HepG2 (cell line): Measurements from ENCODE around the gene OST4. TPM values are rescaled to one million over a fixed set of nuclear protein-coding genes. Genes with fewer than 3 reads are reported as not detected.

Experiments
- HNF4A ChIP-seq: sonication (generic); formaldehyde crosslinking; IDR thresholded peaks from 2 replicates; pipeline ENCODE4 v1.4.0; 2020; ENCODE audit warnings: missing genetic modification reagents
- KLF6 ChIP-seq: IDR thresholded peaks from 2 replicates; pipeline ENCODE4 v1.8.0; 2016; ENCODE audit warnings: missing biosample characterization, missing genetic modification reagents
- NAIF1 ChIP-seq: sonication (generic); formaldehyde crosslinking; IDR thresholded peaks from 2 replicates; pipeline ENCODE4 v1.5.0; 2020; ENCODE audit warnings: mild to moderate bottlenecking, missing genetic modification reagents, borderline replicate concordance
- NFKBIZ ChIP-seq: IDR thresholded peaks from 2 replicates; pipeline ENCODE4 v1.6.1; 2018; ENCODE audit warnings: missing genetic modification reagents, missing compliant biosample characterization
- SCMH1 ChIP-seq: sonication (generic); formaldehyde crosslinking; IDR thresholded peaks from 2 replicates; pipeline ENCODE4 v1.9.0; 2021; ENCODE audit warnings: missing genetic modification reagents, mild to moderate bottlenecking, borderline replicate concordance
- TBL1XR1 ChIP-seq: fragments of 150-350 bp; IDR thresholded peaks from 2 replicates; pipeline ENCODE4 v1.6.1; 2014; ENCODE audit warnings: borderline replicate concordance, low read length; ENCODE audit not compliant: partially characterized antibody
- ZNF446 ChIP-seq: sonication (generic); formaldehyde crosslinking; IDR thresholded peaks from 2 replicates; pipeline ENCODE4 v1.5.0; 2020; ENCODE audit warnings: mild to moderate bottlenecking, missing genetic modification reagents
- polyA plus RNA-seq, 8 experiments: library from polyadenylated mRNA; depleted of rRNA in 3 of 8; stranded (reverse) in 7 of 8; unstranded in 1 of 8; fragments of >200 nt; fragmentation: Illumina TruSeq in 4 of 8; extraction: Trizol in 4 of 8; gene quantifications; 2 replicates each; pipeline versions ENCODE4 v1.2.1 to v1.2.3, GENCODE V29; 2011 to 2016; ENCODE audit warnings: low read depth in 4 of 8, missing spikeins in 1 of 8, mixed read lengths in 1 of 8; ENCODE audit not compliant: insufficient read depth in 1 of 8
- total RNA-seq, 5 experiments: library from RNA; depleted of rRNA; stranded (reverse); fragments of >200 nt; fragmentation: Illumina TruSeq; extraction: Trizol; gene quantifications; 2 replicates each; pipeline ENCODE4 v1.2.3, GENCODE V29; 2016; ENCODE audit warnings: low read depth in 1 of 5
- TF ChIP-seq, protein P1 (sequence below): sonication (generic); formaldehyde crosslinking; IDR thresholded peaks from 2 replicates; pipeline ENCODE4 v1.5.0; 2020; ENCODE audit warnings: mild to moderate bottlenecking, missing genetic modification reagents
- TF ChIP-seq, protein P2 (sequence below): sonication (generic); formaldehyde crosslinking; IDR thresholded peaks from 2 replicates; pipeline ENCODE4 v1.4.0; 2020; ENCODE audit warnings: missing genetic modification reagents
- TF ChIP-seq, protein P3 (sequence below): sonication (generic); formaldehyde crosslinking; IDR thresholded peaks from 2 replicates; pipeline ENCODE4 v1.4.0; 2020; ENCODE audit warnings: missing genetic modification reagents
- TF ChIP-seq, protein P4 (sequence below): sonication (generic); formaldehyde crosslinking; IDR thresholded peaks from 2 replicates; pipeline ENCODE4 v1.9.0; 2021; ENCODE audit warnings: mild to moderate bottlenecking, missing genetic modification reagents
- TF ChIP-seq, protein P5 (sequence below): IDR thresholded peaks from 2 replicates; pipeline ENCODE4 v1.6.1; 2016; ENCODE audit warnings: missing biosample characterization, missing genetic modification reagents, low read depth

The OST4 gene
- total and polyA plus RNA-seq, 2 of the 13 experiments (the other 11 are each of a cell fraction or from before 2014, with no cell fraction given) = 498 to 584 TPM

DNA sequence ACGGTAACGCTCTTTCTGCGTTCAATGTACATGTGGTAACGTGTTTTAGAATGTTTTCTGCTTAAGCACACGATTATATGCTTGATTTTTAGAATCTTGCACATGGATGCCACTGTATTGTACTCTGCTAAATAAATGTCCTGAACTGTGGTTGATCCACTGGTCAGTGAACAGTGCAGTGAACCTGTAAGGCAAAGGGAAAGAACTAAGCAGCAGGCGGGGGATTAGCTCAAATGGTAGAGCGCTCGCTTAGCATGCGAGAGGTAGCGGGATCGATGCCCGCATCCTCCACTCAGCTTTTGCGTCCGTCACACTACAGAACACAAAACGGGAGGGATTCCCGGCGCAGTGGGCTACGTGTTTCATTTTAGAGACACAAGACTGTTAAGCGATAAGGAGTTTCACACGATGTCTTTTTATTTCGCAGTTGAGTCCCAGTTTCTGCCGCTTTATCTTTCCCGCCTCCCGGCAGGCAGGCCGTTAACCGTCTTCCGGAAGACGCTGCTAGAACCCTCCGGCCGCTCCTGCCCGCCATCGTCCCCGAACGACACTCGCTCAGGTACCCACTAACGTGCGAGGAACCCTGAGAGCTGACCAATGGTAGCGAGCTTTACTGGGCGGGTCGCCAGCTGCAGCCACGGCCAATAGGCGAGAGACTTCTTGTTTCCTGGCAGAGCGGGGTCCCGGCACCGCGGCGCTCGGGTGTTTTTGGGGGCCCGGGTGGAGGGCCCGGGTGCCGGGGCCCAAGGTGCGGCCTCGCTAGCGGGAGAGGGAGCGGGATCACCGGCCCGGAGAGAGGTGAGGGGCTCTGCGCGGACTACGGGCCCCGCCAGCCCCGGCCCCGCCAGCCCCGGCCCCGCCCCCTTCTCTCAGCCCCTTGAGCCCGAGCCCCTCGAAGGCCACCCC lies 20.2 kb downstream of the OST4 start, which contains the start of gene AGBL5 (continued):
- TF ChIP-seq, protein P1, sequence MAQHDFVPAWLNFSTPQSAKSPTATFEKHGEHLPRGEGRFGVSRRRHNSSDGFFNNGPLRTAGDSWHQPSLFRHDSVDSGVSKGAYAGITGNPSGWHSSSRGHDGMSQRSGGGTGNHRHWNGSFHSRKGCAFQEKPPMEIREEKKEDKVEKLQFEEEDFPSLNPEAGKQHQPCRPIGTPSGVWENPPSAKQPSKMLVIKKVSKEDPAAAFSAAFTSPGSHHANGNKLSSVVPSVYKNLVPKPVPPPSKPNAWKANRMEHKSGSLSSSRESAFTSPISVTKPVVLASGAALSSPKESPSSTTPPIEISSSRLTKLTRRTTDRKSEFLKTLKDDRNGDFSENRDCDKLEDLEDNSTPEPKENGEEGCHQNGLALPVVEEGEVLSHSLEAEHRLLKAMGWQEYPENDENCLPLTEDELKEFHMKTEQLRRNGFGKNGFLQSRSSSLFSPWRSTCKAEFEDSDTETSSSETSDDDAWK (CRISPR knock-in tag) = no peak
- TF ChIP-seq NAIF1 (CRISPR knock-in tag) = peak; percentile 94
- TF ChIP-seq ZNF446 (CRISPR knock-in tag) = peak; percentile 91
- TF ChIP-seq SCMH1 (CRISPR knock-in tag) = no peak
- TF ChIP-seq, protein P2, sequence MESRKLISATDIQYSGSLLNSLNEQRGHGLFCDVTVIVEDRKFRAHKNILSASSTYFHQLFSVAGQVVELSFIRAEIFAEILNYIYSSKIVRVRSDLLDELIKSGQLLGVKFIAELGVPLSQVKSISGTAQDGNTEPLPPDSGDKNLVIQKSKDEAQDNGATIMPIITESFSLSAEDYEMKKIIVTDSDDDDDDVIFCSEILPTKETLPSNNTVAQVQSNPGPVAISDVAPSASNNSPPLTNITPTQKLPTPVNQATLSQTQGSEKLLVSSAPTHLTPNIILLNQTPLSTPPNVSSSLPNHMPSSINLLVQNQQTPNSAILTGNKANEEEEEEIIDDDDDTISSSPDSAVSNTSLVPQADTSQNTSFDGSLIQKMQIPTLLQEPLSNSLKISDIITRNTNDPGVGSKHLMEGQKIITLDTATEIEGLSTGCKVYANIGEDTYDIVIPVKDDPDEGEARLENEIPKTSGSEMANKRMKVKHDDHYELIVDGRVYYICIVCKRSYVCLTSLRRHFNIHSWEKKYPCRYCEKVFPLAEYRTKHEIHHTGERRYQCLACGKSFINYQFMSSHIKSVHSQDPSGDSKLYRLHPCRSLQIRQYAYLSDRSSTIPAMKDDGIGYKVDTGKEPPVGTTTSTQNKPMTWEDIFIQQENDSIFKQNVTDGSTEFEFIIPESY (CRISPR knock-in tag) = peak; percentile 73
- TF ChIP-seq, protein P3, sequence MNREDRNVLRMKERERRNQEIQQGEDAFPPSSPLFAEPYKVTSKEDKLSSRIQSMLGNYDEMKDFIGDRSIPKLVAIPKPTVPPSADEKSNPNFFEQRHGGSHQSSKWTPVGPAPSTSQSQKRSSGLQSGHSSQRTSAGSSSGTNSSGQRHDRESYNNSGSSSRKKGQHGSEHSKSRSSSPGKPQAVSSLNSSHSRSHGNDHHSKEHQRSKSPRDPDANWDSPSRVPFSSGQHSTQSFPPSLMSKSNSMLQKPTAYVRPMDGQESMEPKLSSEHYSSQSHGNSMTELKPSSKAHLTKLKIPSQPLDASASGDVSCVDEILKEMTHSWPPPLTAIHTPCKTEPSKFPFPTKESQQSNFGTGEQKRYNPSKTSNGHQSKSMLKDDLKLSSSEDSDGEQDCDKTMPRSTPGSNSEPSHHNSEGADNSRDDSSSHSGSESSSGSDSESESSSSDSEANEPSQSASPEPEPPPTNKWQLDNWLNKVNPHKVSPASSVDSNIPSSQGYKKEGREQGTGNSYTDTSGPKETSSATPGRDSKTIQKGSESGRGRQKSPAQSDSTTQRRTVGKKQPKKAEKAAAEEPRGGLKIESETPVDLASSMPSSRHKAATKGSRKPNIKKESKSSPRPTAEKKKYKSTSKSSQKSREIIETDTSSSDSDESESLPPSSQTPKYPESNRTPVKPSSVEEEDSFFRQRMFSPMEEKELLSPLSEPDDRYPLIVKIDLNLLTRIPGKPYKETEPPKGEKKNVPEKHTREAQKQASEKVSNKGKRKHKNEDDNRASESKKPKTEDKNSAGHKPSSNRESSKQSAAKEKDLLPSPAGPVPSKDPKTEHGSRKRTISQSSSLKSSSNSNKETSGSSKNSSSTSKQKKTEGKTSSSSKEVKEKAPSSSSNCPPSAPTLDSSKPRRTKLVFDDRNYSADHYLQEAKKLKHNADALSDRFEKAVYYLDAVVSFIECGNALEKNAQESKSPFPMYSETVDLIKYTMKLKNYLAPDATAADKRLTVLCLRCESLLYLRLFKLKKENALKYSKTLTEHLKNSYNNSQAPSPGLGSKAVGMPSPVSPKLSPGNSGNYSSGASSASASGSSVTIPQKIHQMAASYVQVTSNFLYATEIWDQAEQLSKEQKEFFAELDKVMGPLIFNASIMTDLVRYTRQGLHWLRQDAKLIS (CRISPR knock-in tag) = peak; percentile 70; the same call in 1 of the 2 replicates
- TF ChIP-seq, protein P4, sequence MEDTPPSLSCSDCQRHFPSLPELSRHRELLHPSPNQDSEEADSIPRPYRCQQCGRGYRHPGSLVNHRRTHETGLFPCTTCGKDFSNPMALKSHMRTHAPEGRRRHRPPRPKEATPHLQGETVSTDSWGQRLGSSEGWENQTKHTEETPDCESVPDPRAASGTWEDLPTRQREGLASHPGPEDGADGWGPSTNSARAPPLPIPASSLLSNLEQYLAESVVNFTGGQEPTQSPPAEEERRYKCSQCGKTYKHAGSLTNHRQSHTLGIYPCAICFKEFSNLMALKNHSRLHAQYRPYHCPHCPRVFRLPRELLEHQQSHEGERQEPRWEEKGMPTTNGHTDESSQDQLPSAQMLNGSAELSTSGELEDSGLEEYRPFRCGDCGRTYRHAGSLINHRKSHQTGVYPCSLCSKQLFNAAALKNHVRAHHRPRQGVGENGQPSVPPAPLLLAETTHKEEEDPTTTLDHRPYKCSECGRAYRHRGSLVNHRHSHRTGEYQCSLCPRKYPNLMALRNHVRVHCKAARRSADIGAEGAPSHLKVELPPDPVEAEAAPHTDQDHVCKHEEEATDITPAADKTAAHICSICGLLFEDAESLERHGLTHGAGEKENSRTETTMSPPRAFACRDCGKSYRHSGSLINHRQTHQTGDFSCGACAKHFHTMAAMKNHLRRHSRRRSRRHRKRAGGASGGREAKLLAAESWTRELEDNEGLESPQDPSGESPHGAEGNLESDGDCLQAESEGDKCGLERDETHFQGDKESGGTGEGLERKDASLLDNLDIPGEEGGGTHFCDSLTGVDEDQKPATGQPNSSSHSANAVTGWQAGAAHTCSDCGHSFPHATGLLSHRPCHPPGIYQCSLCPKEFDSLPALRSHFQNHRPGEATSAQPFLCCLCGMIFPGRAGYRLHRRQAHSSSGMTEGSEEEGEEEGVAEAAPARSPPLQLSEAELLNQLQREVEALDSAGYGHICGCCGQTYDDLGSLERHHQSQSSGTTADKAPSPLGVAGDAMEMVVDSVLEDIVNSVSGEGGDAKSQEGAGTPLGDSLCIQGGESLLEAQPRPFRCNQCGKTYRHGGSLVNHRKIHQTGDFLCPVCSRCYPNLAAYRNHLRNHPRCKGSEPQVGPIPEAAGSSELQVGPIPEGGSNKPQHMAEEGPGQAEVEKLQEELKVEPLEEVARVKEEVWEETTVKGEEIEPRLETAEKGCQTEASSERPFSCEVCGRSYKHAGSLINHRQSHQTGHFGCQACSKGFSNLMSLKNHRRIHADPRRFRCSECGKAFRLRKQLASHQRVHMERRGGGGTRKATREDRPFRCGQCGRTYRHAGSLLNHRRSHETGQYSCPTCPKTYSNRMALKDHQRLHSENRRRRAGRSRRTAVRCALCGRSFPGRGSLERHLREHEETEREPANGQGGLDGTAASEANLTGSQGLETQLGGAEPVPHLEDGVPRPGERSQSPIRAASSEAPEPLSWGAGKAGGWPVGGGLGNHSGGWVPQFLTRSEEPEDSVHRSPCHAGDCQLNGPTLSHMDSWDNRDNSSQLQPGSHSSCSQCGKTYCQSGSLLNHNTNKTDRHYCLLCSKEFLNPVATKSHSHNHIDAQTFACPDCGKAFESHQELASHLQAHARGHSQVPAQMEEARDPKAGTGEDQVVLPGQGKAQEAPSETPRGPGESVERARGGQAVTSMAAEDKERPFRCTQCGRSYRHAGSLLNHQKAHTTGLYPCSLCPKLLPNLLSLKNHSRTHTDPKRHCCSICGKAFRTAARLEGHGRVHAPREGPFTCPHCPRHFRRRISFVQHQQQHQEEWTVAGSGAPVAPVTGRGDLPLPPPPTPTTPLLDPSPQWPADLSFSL (CRISPR knock-in tag) = no peak
- TF ChIP-seq HNF4A (CRISPR knock-in tag) = no peak; the same call in 1 of the 2 replicates
- peak; percentile 99 for TF ChIP-seq KLF6 (CRISPR knock-in tag)
- TF ChIP-seq, protein P5, sequence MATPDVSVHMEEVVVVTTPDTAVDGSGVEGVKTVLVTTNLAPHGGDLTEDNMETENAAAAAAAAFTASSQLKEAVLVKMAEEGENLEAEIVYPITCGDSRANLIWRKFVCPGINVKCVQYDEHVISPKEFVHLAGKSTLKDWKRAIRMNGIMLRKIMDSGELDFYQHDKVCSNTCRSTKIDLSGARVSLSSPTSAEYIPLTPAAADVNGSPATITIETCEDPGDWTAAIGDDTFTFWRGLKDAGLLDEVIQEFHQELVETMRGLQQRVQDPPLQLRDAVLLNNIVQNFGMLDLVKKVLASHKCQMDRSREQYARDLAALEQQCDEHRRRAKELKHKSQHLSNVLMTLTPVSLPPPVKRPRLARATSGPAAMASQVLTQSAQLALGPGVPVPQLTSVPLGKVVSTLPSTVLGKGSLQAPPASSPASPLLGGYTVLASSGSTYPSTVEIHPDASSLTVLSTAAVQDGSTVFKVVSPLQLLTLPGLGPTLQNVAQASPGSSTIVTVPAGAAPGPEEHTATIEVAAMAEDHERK (CRISPR knock-in tag) = 0 out of 2 replicates have a peak, but pooled peaks have one; percentile 35
- peak; percentile 75 for TF ChIP-seq TBL1XR1
- TF ChIP-seq NFKBIZ (CRISPR knock-in tag) = peak; percentile 95
